Measurements from ENCODE around the gene CAMTA1. TPM values are rescaled to one million over a fixed set of nuclear protein-coding genes. Genes with fewer than 3 reads are reported as not detected.

CAMTA1 gene
- total RNA-seq, 1 experiment from 2014 or later: 82.2 TPM

GRCh38 chr1:7265771-7266371 lies 480.6 kb downstream of the CAMTA1 start:
- H3K27me3 ChIP-seq (ENCODE audit: control insufficient read depth, insufficient read depth, low read length): no peaks in the 10 kb centered on the region
- H3K4me1 ChIP-seq (ENCODE audit: control insufficient read depth, insufficient read depth, low read length): peaks cover 21% of the 10 kb centered on the region
- ChIA-PET POLR2A (no interaction called here), CTCF (no interaction called here)
- in situ Hi-C loops (cut with HindIII; ENCODE audit: low pct_unique_long_range_greater_than_20kb, low sequenced_read_pairs) (no loop called here), intact Hi-C loops (cut with micrococcal nuclease; ENCODE audit: unreplicated experiment) (no loop called here)
- H3K4me3 ChIP-seq (ENCODE audit: low read depth in 2 of 2, low read length in 2 of 2): peak overlapping the region in 1 of 2 experiments; percentile 9; a peak in 1 of 4 replicates
- BruUV-seq (replicated peaks): no TSS peak
- TF ChIP-seq CTCF (IDR thresholded peaks at IDR 0.05): no peak
- no peak for TF ChIP-seq POLR2AphosphoS5 (IDR thresholded peaks at IDR 0.05; ENCODE audit: low read depth, low read length)
- no peaks in the 10 kb centered on the region for H3K36me3 ChIP-seq (ENCODE audit: control insufficient read depth, insufficient read depth, low read length)
- ATAC-seq (peak; percentile 97), DNase-seq (ENCODE audit: low read depth, low spot score) (peak; percentile 92)
- peaks cover 14% of the 10 kb centered on the region; the same call in 1 of the 2 replicates for H3K9me3 ChIP-seq (ENCODE audit: control insufficient read depth, insufficient read depth, low read depth, low read length)
- H3K27ac ChIP-seq (ENCODE audit: low read length): peak overlapping the region; percentile 3; the same call in 1 of the 2 replicates

- Histone ChIP-seq H3K27ac (ENCODE audit: low read length) (peak overlapping the region; percentile 3; the same call in 1 of the 2 replicates), H3K4me1 (ENCODE audit: control insufficient read depth, insufficient read depth, low read length) (peaks cover 21% of the 10 kb centered on the region), H3K4me3 (ENCODE audit: low read depth in 2 of 2, low read length in 2 of 2) (no peak overlapping the region), H3K36me3 (ENCODE audit: control insufficient read depth, insufficient read depth, low read length) (no peaks in the 10 kb centered on the region), H3K27me3 (ENCODE audit: control insufficient read depth, insufficient read depth, low read length) (no peaks in the 10 kb centered on the region), H3K9me3 (ENCODE audit: control insufficient read depth, insufficient read depth, low read depth, low read length) (peaks cover 14% of the 10 kb centered on the region; the same call in 1 of the 2 replicates)
- DNase-seq (ENCODE audit: low read depth, low spot score) (no peak), ATAC-seq (peak; percentile 32; the same call in 1 of the 2 replicates)
- intact Hi-C loops (cut with micrococcal nuclease; ENCODE audit: unreplicated experiment) (no loop called here), in situ Hi-C loops (cut with HindIII; ENCODE audit: low pct_unique_long_range_greater_than_20kb, low sequenced_read_pairs) (no loop called here)
- no TSS peak for BruUV-seq (replicated peaks)
- TF ChIP-seq REST (IDR thresholded peaks at IDR 0.05; ENCODE audit: insufficient read depth in 1 of 2, low read depth in 2 of 2, low read length in 1 of 2) (no peak), TCF7L2 (IDR thresholded peaks at IDR 0.05; ENCODE audit: low read depth, low read length) (no peak), SIN3A (IDR thresholded peaks at IDR 0.05; ENCODE audit: borderline replicate concordance, insufficient read depth, low read depth, low read length) (no peak), POLR2AphosphoS5 (IDR thresholded peaks at IDR 0.05; ENCODE audit: low read depth, low read length) (no peak), CTCF (IDR thresholded peaks at IDR 0.05) (no peak)
- CTCF ChIA-PET: no interaction called here
- POLR2A ChIA-PET: no interaction called here
These were observed 481.3 kb downstream of the CAMTA1 start for GRCh38 chr1:7266561-7266960.
